NCI-H774 (cell line): ENCODE measurements around the gene KEAP1.

Experiments
- DNase-seq: peaks from one replicate; lab custom pipeline; 2025; lab: John Stamatoyannopoulos, UW

The KEAP1 gene

GRCh38 chr19:10450191-10450852, 52.8 kb downstream of the KEAP1 start:
- no peak for DNase-seq

GRCh38 chr19:10449037-10449436, 54.1 kb downstream of the KEAP1 start:
- no peak for DNase-seq

- DNase-seq = no peak
These were observed 60.5 kb downstream of the KEAP1 start for GRCh38 chr19:10442698-10443097.

GRCh38 chr19:10439588-10439987, 63.6 kb downstream of the KEAP1 start:
- DNase-seq = no peak
